ELF-1 (cell line): ENCODE measurements around the gene EIF4EBP2.
A peak's percentile ranks its signal among the peaks of the same experiment; 100 is the strongest.

Experiments used
- DNase-seq: peaks from one replicate; pipeline ENCODE4 v3.0.0-alpha.2; 2016; ENCODE audit warnings: low read depth, low spot score

EIF4EBP2 gene

GRCh38 chr10:70432561-70433263 lies 28.8 kb downstream of the EIF4EBP2 start:
- no peak for DNase-seq

GRCh38 chr10:70433581-70434280 lies 29.8 kb downstream of the EIF4EBP2 start:
- no peak for DNase-seq

GRCh38 chr10:70435241-70436085 lies 31.5 kb downstream of the EIF4EBP2 start:
- DNase-seq, result no peak

- peak; percentile 49 for DNase-seq
Measured at GRCh38 chr10:70437721-70438120, 33.8 kb downstream of the EIF4EBP2 start.

GRCh38 chr10:70440296-70441160 lies 36.6 kb downstream of the EIF4EBP2 start:
- DNase-seq, result peak; percentile 82

GRCh38 chr10:70441161-70441894 lies 37.4 kb downstream of the EIF4EBP2 start, which contains the start of gene NODAL:
Gene NODAL (minus strand): TSS chr10:70441681. CDS start chr10:70441667, 14 bp downstream.
- DNase-seq, result peak; percentile 82

GRCh38 chr10:70441895-70442309 lies 38.0 kb downstream of the EIF4EBP2 start:
- DNase-seq, result peak; percentile 77

GRCh38 chr10:70442332-70442988 lies 38.5 kb downstream of the EIF4EBP2 start:
- DNase-seq, result peak; percentile 89

- no peak for DNase-seq
Measured at GRCh38 chr10:70444744-70445143, 40.8 kb downstream of the EIF4EBP2 start.

GRCh38 chr10:70445718-70446657 lies 42.0 kb downstream of the EIF4EBP2 start:
- peak; percentile 72 for DNase-seq

GRCh38 chr10:70448236-70448635 lies 44.3 kb downstream of the EIF4EBP2 start:
- DNase-seq, result peak; percentile 35

GRCh38 chr10:70455213-70455630 lies 51.3 kb downstream of the EIF4EBP2 start:
- peak; percentile 97 for DNase-seq

- peak; percentile 56 for DNase-seq
Measured at GRCh38 chr10:70456164-70456563, 52.2 kb downstream of the EIF4EBP2 start.

GRCh38 chr10:70457759-70458305 lies 53.9 kb downstream of the EIF4EBP2 start:
- DNase-seq, result no peak

GRCh38 chr10:70458329-70459060 lies 54.5 kb downstream of the EIF4EBP2 start:
- DNase-seq, result peak; percentile 77

GRCh38 chr10:70459061-70459773 lies 55.3 kb downstream of the EIF4EBP2 start:
- peak; percentile 69 for DNase-seq
